OCI-LY3 (cell line): ENCODE results near the gene JMJD7.

ENCODE experiments used
- CTCF ChIP-seq: fragments of 200-600, 300-600 bp; sonication (generic); IDR thresholded peaks from 2 replicates; pipeline ENCODE4 v1.5.1; 2014; ENCODE audit warnings: antibody characterized with exemption, low read length, low read depth
- EZH2phosphoT487 ChIP-seq: fragments of 200-600 bp; shearing (Covaris generic); IDR thresholded peaks from 2 replicates; pipeline ENCODE4 v1.6.1; 2018; ENCODE audit warnings: antibody characterized with exemption, mixed run types, low read depth

GRCh38 chr15:41792000-41792637 lies 35.8 kb upstream of the JMJD7 start:
- TF ChIP-seq CTCF = no peak
- no peak for TF ChIP-seq EZH2phosphoT487
